Endothelial cell of umbilical vein (primary cell): ENCODE results near the gene TREML4. TPM values are rescaled to one million over a fixed set of nuclear protein-coding genes. Genes with fewer than 3 reads are reported as not detected.

Experiments used
- BruUV-seq: library from RNA; stranded (reverse); fragments of 400-500 nt; replicated peaks from 2 replicates; lab custom pipeline; 2021; lab: Mats Ljungman, UMichigan
- CTCF ChIA-PET: fragments of 300-600, 350-600 bp; sonication (Branson Sonifier 250); formaldehyde crosslinking; loops from one replicate; lab custom pipeline; 2021; ENCODE audit warnings: antibody characterized with exemption, inconsistent platforms; lab: Charles Lee
- POLR2A ChIA-PET: fragments of 300-600, 350-600 bp; sonication (Branson Sonifier 250); formaldehyde crosslinking; loops from one replicate; lab custom pipeline; 2021; ENCODE audit warnings: antibody characterized with exemption, inconsistent platforms; lab: Charles Lee
- DNase-seq: peaks from one replicate; pipeline ENCODE4 v3.0.0-alpha.2; 2011; ENCODE audit warnings: low read depth, low spot score
- FAIRE-seq: peaks from 2 replicates; lab custom pipeline; 2011; peaks lifted over from hg19 to GRCh38; lab: Jason Lieb, UNC
- H2AFZ ChIP-seq: 2 replicates; pipeline ENCODE4 v1.6.0; 2012; ENCODE audit warnings: low read depth, low read length, control low read depth, inconsistent platforms
- H3K27ac ChIP-seq: 2 replicates; pipeline ENCODE4 v1.5.1; 2011; ENCODE audit warnings: low read depth, mild to moderate bottlenecking, control low read depth, low read length, moderate library complexity; ENCODE audit not compliant: insufficient read depth
- H3K27me3 ChIP-seq, 2 experiments: 2 replicates each; pipeline versions ENCODE4 v1.6.0 to v1.6.1; 2011; ENCODE audit warnings: low read length in 2 of 2, mixed read lengths in 1 of 2; ENCODE audit not compliant: control insufficient read depth in 2 of 2, insufficient read depth in 2 of 2
- H3K36me3 ChIP-seq, 2 experiments: 2 replicates in 1 of 2; 3 replicates in 1 of 2; pipeline ENCODE4 v1.5.1; 2011; ENCODE audit warnings: low read length in 2 of 2, mild to moderate bottlenecking in 1 of 2, moderate library complexity in 1 of 2; ENCODE audit not compliant: control insufficient read depth in 2 of 2, insufficient read depth in 2 of 2; ENCODE audit errors: extremely low read depth in 1 of 2
- H3K4me1 ChIP-seq: 3 replicates; pipeline ENCODE4 v1.5.1; 2011; ENCODE audit warnings: mild to moderate bottlenecking, low read length; ENCODE audit not compliant: control insufficient read depth, insufficient read depth; ENCODE audit errors: extremely low read depth
- H3K4me2 ChIP-seq: 2 replicates; pipeline ENCODE4 v1.6.1; 2011; ENCODE audit warnings: low read length, control low read depth, mixed read lengths; ENCODE audit not compliant: insufficient read depth
- H3K4me3 ChIP-seq, 3 experiments: fragments of 200-600 bp in 1 of 3; sonication (generic), shearing (Covaris generic) in 1 of 3; replicated peaks in 1 of 3; 2 replicates each; pipeline ENCODE4 v1.5.1; 2011 to 2016; ENCODE audit warnings: control low read depth in 3 of 3, low read length in 3 of 3, mild to moderate bottlenecking in 2 of 3, inconsistent platforms in 1 of 3, low read depth in 1 of 3, moderate library complexity in 1 of 3; ENCODE audit not compliant: insufficient read depth in 1 of 3
- H3K79me2 ChIP-seq: 2 replicates; pipeline ENCODE4 v1.6.0; 2012; ENCODE audit warnings: low read length, inconsistent platforms; ENCODE audit not compliant: control insufficient read depth, insufficient read depth
- H3K9ac ChIP-seq: replicated peaks from 2 replicates; pipeline ENCODE3; 2011; ENCODE audit warnings: low read length, control low read depth; ENCODE audit not compliant: insufficient read depth; ENCODE audit errors: extremely low read depth
- H3K9me1 ChIP-seq: replicated peaks from 3 replicates; pipeline ENCODE4 v1.6.0; 2011; ENCODE audit warnings: mild to moderate bottlenecking, low read length; ENCODE audit not compliant: control insufficient read depth, insufficient read depth; ENCODE audit errors: extremely low read depth
- H3K9me3 ChIP-seq: replicated peaks from 2 replicates; pipeline ENCODE4 v1.5.1; 2012; ENCODE audit warnings: low read length, inconsistent platforms; ENCODE audit not compliant: control insufficient read depth, insufficient read depth
- H4K20me1 ChIP-seq: replicated peaks from 2 replicates; pipeline ENCODE3; 2011; ENCODE audit warnings: mild to moderate bottlenecking, low read length; ENCODE audit not compliant: control insufficient read depth, insufficient read depth; ENCODE audit errors: extremely low read depth
- EZH2 ChIP-seq: IDR thresholded peaks from 2 replicates; pipeline ENCODE4 v1.6.1; 2012; ENCODE audit warnings: borderline replicate concordance, low read depth, mild to moderate bottlenecking, moderate library complexity, low read length, inconsistent platforms; ENCODE audit not compliant: severe bottlenecking
- FOS ChIP-seq: IDR thresholded peaks from 2 replicates; pipeline ENCODE4 v1.6.1; 2011; ENCODE audit warnings: mild to moderate bottlenecking, low read length, moderate library complexity, borderline replicate concordance; ENCODE audit not compliant: insufficient read depth
- GATA2 ChIP-seq: IDR thresholded peaks from 2 replicates; pipeline ENCODE4 v1.7.0; 2011; ENCODE audit warnings: low read depth, mild to moderate bottlenecking, moderate library complexity, mixed read lengths, low read length; ENCODE audit not compliant: insufficient read length, insufficient read depth
- JUN ChIP-seq: IDR thresholded peaks from 2 replicates; pipeline ENCODE4 v1.6.1; 2011; ENCODE audit warnings: borderline replicate concordance, low read depth; ENCODE audit not compliant: insufficient read length, insufficient read depth
- MYC ChIP-seq: IDR thresholded peaks from one replicate; pipeline ENCODE4 v1.6.1; 2011; ENCODE audit warnings: mild to moderate bottlenecking, low read depth, low read length
- POLR2A ChIP-seq: IDR thresholded peaks from 2 replicates; pipeline ENCODE4 v1.6.1; 2012; ENCODE audit warnings: low read depth, mild to moderate bottlenecking, control low read depth, low read length
- POLR2AphosphoS5 ChIP-seq: IDR thresholded peaks from 2 replicates; pipeline ENCODE4 v1.6.1; 2012; ENCODE audit warnings: low read depth, mild to moderate bottlenecking, control low read depth, low read length, moderate library complexity; ENCODE audit not compliant: insufficient read depth
- dilution Hi-C: fragments of 300-500 bp; cut with MboI; formaldehyde crosslinking; loops from one replicate; pipeline ENCODE4 v1.15.0; 2019; ENCODE audit warnings: low sequenced_read_pairs; ENCODE audit not compliant: extremely low pct_ligation_motif_present
- intact Hi-C: fragments of 100-400 bp; cut with micrococcal nuclease; formaldehyde crosslinking; loops from one replicate; pipeline ENCODE4 v1.10.0; 2022
- polyA plus RNA-seq, 4 experiments: library from polyadenylated mRNA; depleted of rRNA in 3 of 4; stranded (reverse) in 3 of 4; unstranded in 1 of 4; fragments of >200 nt; gene quantifications; 2 replicates each; pipeline versions ENCODE4 v1.2.1 to v1.2.3, GENCODE V29; 2011 to 2012; ENCODE audit warnings: missing spikeins in 1 of 4
- total RNA-seq: library from RNA; stranded (reverse); gene quantifications from 2 replicates; pipeline ENCODE4 v1.2.3, GENCODE V29; 2021
- TF ChIP-seq, protein P1 (sequence below), 2 donors: IDR thresholded peaks; 1 replicate in 1 of 2; 2 replicates in 1 of 2; pipeline ENCODE4 v1.5.1; 2011; ENCODE audit warnings: low read length in 2 of 2, mild to moderate bottlenecking in 2 of 2, moderate library complexity in 2 of 2, control low read depth in 1 of 2, inconsistent platforms in 1 of 2, low read depth in 1 of 2; ENCODE audit not compliant: insufficient read depth in 1 of 2; ENCODE audit errors: extremely low read depth in 1 of 2
- TF ChIP-seq, protein P2 (sequence below): IDR thresholded peaks from 2 replicates; pipeline ENCODE4 v1.6.1; 2011; ENCODE audit not compliant: insufficient read depth, insufficient read length

The TREML4 gene
- total and polyA plus RNA-seq, 2 donors (not counting 3 experiments of a cell fraction or from before 2014, with no cell fraction given) = not detected

DNA sequence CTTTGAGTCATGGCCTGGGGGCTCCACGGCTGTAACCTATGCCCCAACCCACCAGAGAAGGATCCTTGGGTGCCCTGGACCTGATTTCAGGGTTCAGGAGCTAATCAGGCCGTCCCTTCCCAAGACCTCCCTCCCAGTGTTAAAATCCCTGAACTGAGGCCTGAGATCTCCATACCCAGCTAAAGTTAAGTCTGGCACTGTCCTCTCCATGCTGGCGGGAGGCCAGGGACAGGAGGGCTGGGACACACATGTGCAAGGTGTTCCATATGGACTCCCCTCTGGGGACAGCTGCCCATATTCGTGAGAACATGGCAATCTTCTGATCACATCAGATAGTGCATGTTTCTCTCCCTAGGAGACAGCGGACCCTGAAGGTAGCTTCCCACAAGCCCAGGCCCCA is 11.5 kb upstream of the TREML4 start:
- dilution Hi-C loops = no loop called here
- H3K27me3 ChIP-seq = peaks cover 3% of the 10 kb centered on the region in 2 experiments

More for the DNA sequence above, 11.5 kb upstream of the TREML4 start:
- H4K20me1 ChIP-seq = no peaks in the 10 kb centered on the region
- intact Hi-C loops = no loop called here
- H3K36me3 ChIP-seq = no peaks in the 10 kb centered on the region
- no peak for DNase-seq
- H3K4me3 ChIP-seq = no peak overlapping the region
- ChIA-PET CTCF (no interaction called here), POLR2A (no interaction called here)
- no peak overlapping the region for H2AFZ ChIP-seq
- H3K27ac ChIP-seq = no peak overlapping the region
- no peak overlapping the region for H3K4me2 ChIP-seq
- H3K9me1 ChIP-seq = no peaks in the 10 kb centered on the region
- H3K9me3 ChIP-seq = no peaks in the 10 kb centered on the region
- BruUV-seq = no TSS peak
- no peaks in the 10 kb centered on the region for H3K4me1 ChIP-seq
- TF ChIP-seq POLR2A (no peak), GATA2 (no peak), JUN (no peak), EZH2 (no peak), MYC (no peak), POLR2AphosphoS5 (no peak), FOS (no peak)
- TF ChIP-seq, protein P1, sequence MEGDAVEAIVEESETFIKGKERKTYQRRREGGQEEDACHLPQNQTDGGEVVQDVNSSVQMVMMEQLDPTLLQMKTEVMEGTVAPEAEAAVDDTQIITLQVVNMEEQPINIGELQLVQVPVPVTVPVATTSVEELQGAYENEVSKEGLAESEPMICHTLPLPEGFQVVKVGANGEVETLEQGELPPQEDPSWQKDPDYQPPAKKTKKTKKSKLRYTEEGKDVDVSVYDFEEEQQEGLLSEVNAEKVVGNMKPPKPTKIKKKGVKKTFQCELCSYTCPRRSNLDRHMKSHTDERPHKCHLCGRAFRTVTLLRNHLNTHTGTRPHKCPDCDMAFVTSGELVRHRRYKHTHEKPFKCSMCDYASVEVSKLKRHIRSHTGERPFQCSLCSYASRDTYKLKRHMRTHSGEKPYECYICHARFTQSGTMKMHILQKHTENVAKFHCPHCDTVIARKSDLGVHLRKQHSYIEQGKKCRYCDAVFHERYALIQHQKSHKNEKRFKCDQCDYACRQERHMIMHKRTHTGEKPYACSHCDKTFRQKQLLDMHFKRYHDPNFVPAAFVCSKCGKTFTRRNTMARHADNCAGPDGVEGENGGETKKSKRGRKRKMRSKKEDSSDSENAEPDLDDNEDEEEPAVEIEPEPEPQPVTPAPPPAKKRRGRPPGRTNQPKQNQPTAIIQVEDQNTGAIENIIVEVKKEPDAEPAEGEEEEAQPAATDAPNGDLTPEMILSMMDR (IDR thresholded peaks at IDR 0.05; ENCODE audit: extremely low read depth in 1 of 2, insufficient read depth in 1 of 2, low read depth in 1 of 2, low read length in 2 of 2) = no peak
- TF ChIP-seq, protein P2, sequence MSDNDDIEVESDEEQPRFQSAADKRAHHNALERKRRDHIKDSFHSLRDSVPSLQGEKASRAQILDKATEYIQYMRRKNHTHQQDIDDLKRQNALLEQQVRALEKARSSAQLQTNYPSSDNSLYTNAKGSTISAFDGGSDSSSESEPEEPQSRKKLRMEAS = no peak
- H3K9ac ChIP-seq = no peak overlapping the region
- no peak for FAIRE-seq
- no peaks in the 10 kb centered on the region for H3K79me2 ChIP-seq
